Measurements from ENCODE around the gene CLCN5.

The CLCN5 gene

GRCh38 chrX:49934729-49935128 lies 12.3 kb downstream of the CLCN5 start:
- DNase-seq = no peak

- DNase-seq = no peak
Measured at GRCh38 chrX:49947781-49948180, 25.4 kb downstream of the CLCN5 start.

GRCh38 chrX:49949961-49950360 lies 27.6 kb downstream of the CLCN5 start:
- no peak for DNase-seq

GRCh38 chrX:49951524-49952193 lies 29.3 kb downstream of the CLCN5 start:
- no peak for DNase-seq

- no peak for DNase-seq
Measured at GRCh38 chrX:49956313-49956712, 33.9 kb downstream of the CLCN5 start.

GRCh38 chrX:49958727-49959485 lies 36.5 kb downstream of the CLCN5 start:
- DNase-seq = no peak

GRCh38 chrX:49959602-49960001 lies 37.2 kb downstream of the CLCN5 start:
- no peak for DNase-seq

GRCh38 chrX:49960061-49960460 lies 37.7 kb downstream of the CLCN5 start:
- no peak for DNase-seq

GRCh38 chrX:49970674-49971073 lies 48.3 kb downstream of the CLCN5 start:
- DNase-seq = no peak

- DNase-seq = no peak
Measured at GRCh38 chrX:49972328-49972860, 50.0 kb downstream of the CLCN5 start.

GRCh38 chrX:49976682-49977197 lies 54.3 kb downstream of the CLCN5 start:
- DNase-seq = no peak

- DNase-seq = peak; percentile 28
Measured at GRCh38 chrX:49977319-49978090, 55.1 kb downstream of the CLCN5 start.

- no peak for DNase-seq
Measured at GRCh38 chrX:49978176-49978575, 55.8 kb downstream of the CLCN5 start.

- no peak for DNase-seq
Measured at GRCh38 chrX:49986058-49986457, 63.7 kb downstream of the CLCN5 start.

GRCh38 chrX:49987651-49988050 lies 65.3 kb downstream of the CLCN5 start:
- DNase-seq = no peak

GRCh38 chrX:49988143-49988542 lies 65.7 kb downstream of the CLCN5 start:
- no peak for DNase-seq

- no peak for DNase-seq
Measured at GRCh38 chrX:49991758-49992157, 69.4 kb downstream of the CLCN5 start.

- no peak for DNase-seq
Measured at GRCh38 chrX:49992853-49993252, 70.5 kb downstream of the CLCN5 start.

GRCh38 chrX:49993661-49994060 lies 71.3 kb downstream of the CLCN5 start:
- DNase-seq = no peak

- DNase-seq = no peak
Measured at GRCh38 chrX:49995107-49995731, 72.8 kb downstream of the CLCN5 start.

- no peak for DNase-seq
Measured at GRCh38 chrX:49995795-49996455, 73.5 kb downstream of the CLCN5 start.

GRCh38 chrX:49996474-49996873 lies 74.1 kb downstream of the CLCN5 start:
- DNase-seq = no peak
